ENCODE results near the gene SLC6A3. TPM values are rescaled to one million over a fixed set of nuclear protein-coding genes. Genes with fewer than 3 reads are reported as not detected.

SLC6A3 gene
- total RNA-seq, 5 donors from 2014 or later (not counting 1 experiment from before 2014, with no cell fraction given), result 0.22 TPM; not detected in 4

- H3K27ac ChIP-seq (ENCODE audit: low read length), result no peak overlapping the region
- H3K4me1 ChIP-seq (ENCODE audit: control insufficient read depth in 1 of 2, extremely low read depth in 1 of 2, insufficient read depth in 2 of 2, low read length in 2 of 2), result peaks cover 11 to 41% of the 10 kb centered on the region in 2 experiments
- H3K27me3 ChIP-seq (replicated peaks in 1 of 2; ENCODE audit: control insufficient read depth in 2 of 2, extremely low read depth in 1 of 2, insufficient read depth in 2 of 2, low read length in 1 of 2), result no peaks in the 10 kb centered on the region
- WGBS (ENCODE audit: insufficient coverage), result 90% methylated on average over 26 of the region's 27 CpGs
- Mint-ChIP-seq H3K27me3 (no peaks in the 10 kb centered on the region), H3K9me3 (no peaks in the 10 kb centered on the region), H3K4me3 (peak overlapping the region; percentile 77 to 80 (median 78)), H3K4me1 (peaks cover 28 to 33% (median 30%) of the 10 kb centered on the region in 3 donors), H3K36me3 (peaks cover 18% of the 10 kb centered on the region), H3K27ac (peak overlapping the region; percentile 69 to 78)
- ChIA-PET CTCF (interaction anchor here in 1 of 2 donors (1.4 kb wide), 1 partner anchor 34 kb away, joined by 3 read pairs; no protein-coding TSS in a partner anchor), POLR2A (no interaction called here)
- DNase-seq, result no peak
- peaks cover 12 to 24% of the 10 kb centered on the region in 2 donors for H3K36me3 ChIP-seq (ENCODE audit: control insufficient read depth in 2 of 2, extremely low read depth in 1 of 2, insufficient read depth in 1 of 2, low read length in 1 of 2)
- no peak for ATAC-seq (replicated peaks in 1 of 4)
- peak overlapping the region; percentile 77 to 95 for H3K4me3 ChIP-seq (ENCODE audit: control insufficient read depth in 1 of 2, extremely low read depth in 1 of 2, low read length in 1 of 2)
- H3K9me3 ChIP-seq, result no peaks in the 10 kb centered on the region
These were observed 99.2 kb downstream of the SLC6A3 start for GRCh38 chr5:1345876-1346626.

GRCh38 chr5:1344975-1345838, 100.0 kb downstream of the SLC6A3 start, which contains the start of gene CLPTM1L:
TSS of gene CLPTM1L (minus strand) at chr5:1345099. CDS start at chr5:1344841, 258 bp downstream.
- peaks cover 29 to 36% (median 36%) of the 10 kb centered on the region in 3 donors for H3K4me1 Mint-ChIP-seq
- peak; percentile 73 to 96 (median 86) for DNase-seq
- H3K27ac Mint-ChIP-seq, result peak within 1 kb of the TSS; percentile 73 to 82
- ChIA-PET POLR2A (interaction anchor here in 1 of 2 donors (0.6 kb wide), 1 partner anchor 244 kb away, joined by 3 read pairs; no protein-coding TSS in a partner anchor), CTCF (interaction anchor here in 1 of 2 donors (1.4 kb wide), 1 partner anchor 35 kb away, joined by 3 read pairs; no protein-coding TSS in a partner anchor)
- peak within 1 kb of the TSS; percentile 77 to 95 for H3K4me3 ChIP-seq (ENCODE audit: control insufficient read depth in 1 of 2, extremely low read depth in 1 of 2, low read length in 1 of 2)
- H3K27me3 Mint-ChIP-seq, result no peaks in the 10 kb centered on the region
- whole genome bisulfite sequencing (ENCODE audit: insufficient coverage), result 1% methylated on average over 85 of the region's 87 CpGs
- H3K4me1 ChIP-seq (ENCODE audit: control insufficient read depth in 1 of 2, extremely low read depth in 1 of 2, insufficient read depth in 2 of 2, low read length in 2 of 2), result peaks cover 11 to 41% of the 10 kb centered on the region in 2 experiments
- ATAC-seq (replicated peaks in 1 of 4), result peak; percentile 92 to 95 (median 94)
- peaks cover 17 to 31% of the 10 kb centered on the region in 2 donors for H3K36me3 ChIP-seq (ENCODE audit: control insufficient read depth in 2 of 2, extremely low read depth in 1 of 2, insufficient read depth in 1 of 2, low read length in 1 of 2)
- peak within 1 kb of the TSS; percentile 78 for H3K27ac ChIP-seq (ENCODE audit: low read length)
- H3K9me3 Mint-ChIP-seq, result no peaks in the 10 kb centered on the region
- H3K36me3 Mint-ChIP-seq, result peaks cover 22% of the 10 kb centered on the region
- no peaks in the 10 kb centered on the region for H3K27me3 ChIP-seq (replicated peaks in 1 of 2; ENCODE audit: control insufficient read depth in 2 of 2, extremely low read depth in 1 of 2, insufficient read depth in 2 of 2, low read length in 1 of 2)
- peak within 1 kb of the TSS; percentile 85 to 90 (median 88) for H3K4me3 Mint-ChIP-seq
- no peaks in the 10 kb centered on the region for H3K9me3 ChIP-seq

- CTCF ChIA-PET, result interaction anchor here in 1 of 2 donors (0.6 kb wide), 1 partner anchor 21 kb away, joined by 3 read pairs; no protein-coding TSS in a partner anchor
- Histone ChIP-seq H3K27me3 (replicated peaks in 1 of 2; ENCODE audit: control insufficient read depth in 2 of 2, extremely low read depth in 1 of 2, insufficient read depth in 2 of 2, low read length in 1 of 2) (no peaks in the 10 kb centered on the region), H3K27ac (ENCODE audit: low read length) (peak overlapping the region; percentile 14), H3K4me3 (ENCODE audit: control insufficient read depth in 1 of 2, extremely low read depth in 1 of 2, low read length in 1 of 2) (peak overlapping the region; percentile 68 to 71), H3K36me3 (ENCODE audit: control insufficient read depth in 2 of 2, extremely low read depth in 1 of 2, insufficient read depth in 1 of 2, low read length in 1 of 2) (peaks cover 17 to 36% of the 10 kb centered on the region in 2 donors), H3K9me3 (no peaks in the 10 kb centered on the region), H3K4me1 (ENCODE audit: control insufficient read depth in 1 of 2, extremely low read depth in 1 of 2, insufficient read depth in 2 of 2, low read length in 2 of 2) (peaks cover 11 to 43% of the 10 kb centered on the region in 2 experiments)
- H3K27ac Mint-ChIP-seq, result peak overlapping the region; percentile 73 to 82
- peaks cover 25% of the 10 kb centered on the region for H3K36me3 Mint-ChIP-seq
- no peaks in the 10 kb centered on the region for H3K27me3 Mint-ChIP-seq
- 5% methylated on average over 58 of the region's 61 CpGs for WGBS (ENCODE audit: insufficient coverage)
- DNase-seq, result peak in 7 of 35 experiments; percentile 6 to 24 (median 13)
- peaks cover 29 to 39% (median 39%) of the 10 kb centered on the region in 3 donors for H3K4me1 Mint-ChIP-seq
- peak overlapping the region; percentile 85 to 90 (median 88) for H3K4me3 Mint-ChIP-seq
- peak in 3 of 4 experiments; percentile 33 to 41 (median 38) for ATAC-seq (replicated peaks in 1 of 4)
- H3K9me3 Mint-ChIP-seq, result no peaks in the 10 kb centered on the region
- POLR2A ChIA-PET, result interaction anchor here in 1 of 2 donors (0.6 kb wide), 1 partner anchor 245 kb away, joined by 3 read pairs; no protein-coding TSS in a partner anchor
These were observed 101.0 kb downstream of the SLC6A3 start for GRCh38 chr5:1343931-1344901.

GRCh38 chr5:1343315-1343751, 101.9 kb downstream of the SLC6A3 start:
- H3K27ac ChIP-seq (ENCODE audit: low read length), result no peak overlapping the region
- WGBS (ENCODE audit: insufficient coverage), result 79% methylated on average over 2 of the region's 9 CpGs

More at GRCh38 chr5:1343315-1343751, 101.9 kb downstream of the SLC6A3 start:
- ChIA-PET POLR2A (no interaction called here), CTCF (interaction anchor here in 1 of 2 donors (0.6 kb wide), 1 partner anchor 255 kb away, joined by 3 read pairs; no protein-coding TSS in a partner anchor)
- H3K36me3 Mint-ChIP-seq, result peaks cover 25% of the 10 kb centered on the region
- no peak for ATAC-seq (replicated peaks in 1 of 4)
- no peaks in the 10 kb centered on the region for H3K27me3 ChIP-seq (replicated peaks in 1 of 2; ENCODE audit: control insufficient read depth in 2 of 2, extremely low read depth in 1 of 2, insufficient read depth in 2 of 2, low read length in 1 of 2)
- H3K4me3 Mint-ChIP-seq, result peak overlapping the region; percentile 85 to 90 (median 88)
- peak overlapping the region in 1 of 2 donors; percentile 43 for H3K27ac Mint-ChIP-seq
- peaks cover 17 to 45% of the 10 kb centered on the region in 2 donors for H3K36me3 ChIP-seq (ENCODE audit: control insufficient read depth in 2 of 2, extremely low read depth in 1 of 2, insufficient read depth in 1 of 2, low read length in 1 of 2)
- H3K4me1 ChIP-seq (ENCODE audit: control insufficient read depth in 1 of 2, extremely low read depth in 1 of 2, insufficient read depth in 2 of 2, low read length in 2 of 2), result peaks cover 11 to 43% of the 10 kb centered on the region in 2 experiments
- no peak for DNase-seq
- H3K9me3 Mint-ChIP-seq, result no peaks in the 10 kb centered on the region
- H3K9me3 ChIP-seq, result no peaks in the 10 kb centered on the region
- peaks cover 29 to 39% (median 39%) of the 10 kb centered on the region in 3 donors for H3K4me1 Mint-ChIP-seq
- no peaks in the 10 kb centered on the region for H3K27me3 Mint-ChIP-seq
- H3K4me3 ChIP-seq (ENCODE audit: control insufficient read depth in 1 of 2, extremely low read depth in 1 of 2, low read length in 1 of 2), result no peak overlapping the region
